DND-41 (cell line): Measurements from ENCODE around the gene RANBP9.

ENCODE experiments used
- ATAC-seq: fragments of 200-7000 bp; cut with Tn5 transposase; 3 replicates; pipeline ENCODE4 v1.9.1; 2021; ENCODE audit warnings: low read depth; ENCODE audit not compliant: insufficient read depth
- DNase-seq: peaks from one replicate; pipeline ENCODE4 v3.0.0-alpha.2; 2020
- H2AFZ ChIP-seq: 2 replicates; pipeline ENCODE4 v1.6.0; 2012; ENCODE audit warnings: low read depth, low read length
- H3K27ac ChIP-seq: 2 replicates; pipeline ENCODE4 v1.5.1; 2012; ENCODE audit warnings: low read length, inconsistent platforms
- H3K27me3 ChIP-seq: fragments of 200-600 bp; sonication (generic); 2 replicates; pipeline ENCODE4 v1.6.0; 2012; ENCODE audit warnings: low read length, mild to moderate bottlenecking, inconsistent platforms; ENCODE audit not compliant: insufficient read depth, poor library complexity
- H3K36me3 ChIP-seq: 2 replicates; pipeline ENCODE4 v1.5.1; 2012; ENCODE audit warnings: low read length, inconsistent platforms; ENCODE audit not compliant: insufficient read depth
- H3K4me1 ChIP-seq: 2 replicates; pipeline ENCODE4 v1.5.1; 2012; ENCODE audit warnings: mild to moderate bottlenecking, low read length; ENCODE audit not compliant: insufficient read depth
- H3K4me2 ChIP-seq: 2 replicates; pipeline ENCODE4 v1.6.0; 2012; ENCODE audit warnings: mild to moderate bottlenecking, moderate library complexity, low read length, inconsistent platforms; ENCODE audit not compliant: insufficient read depth
- H3K4me3 ChIP-seq, 2 experiments: fragments of 200-600 bp in 1 of 2; shearing (Covaris generic) in 1 of 2; 2 replicates each; pipeline ENCODE4 v1.5.1; 2012 to 2016; ENCODE audit warnings: inconsistent platforms in 2 of 2, low read length in 2 of 2, mild to moderate bottlenecking in 2 of 2, low read depth in 1 of 2, moderate library complexity in 1 of 2
- H3K79me2 ChIP-seq: 2 replicates; pipeline ENCODE4 v1.6.0; 2012; ENCODE audit warnings: low read length, inconsistent platforms; ENCODE audit not compliant: insufficient read depth
- H3K9ac ChIP-seq: 2 replicates; pipeline ENCODE4 v1.6.0; 2012; ENCODE audit warnings: low read depth, mild to moderate bottlenecking, inconsistent platforms, low read length, moderate library complexity
- H3K9me3 ChIP-seq: 2 replicates; pipeline ENCODE4 v1.5.1; 2012; ENCODE audit warnings: low read length, moderate library complexity, mild to moderate bottlenecking, inconsistent platforms; ENCODE audit not compliant: insufficient read depth, severe bottlenecking
- H4K20me1 ChIP-seq: 2 replicates; pipeline ENCODE4 v1.6.0; 2012; ENCODE audit warnings: low read length; ENCODE audit not compliant: insufficient read depth
- CTCF ChIP-seq: IDR thresholded peaks from 2 replicates; pipeline ENCODE4 v1.5.1; 2012; ENCODE audit warnings: borderline replicate concordance, low read length, moderate library complexity, mild to moderate bottlenecking; ENCODE audit not compliant: poor library complexity, severe bottlenecking; ENCODE audit errors: extremely low read depth
- EZH2 ChIP-seq: IDR thresholded peaks from 3 replicates; pipeline ENCODE4 v1.6.1; 2012; ENCODE audit warnings: borderline replicate concordance, low read depth, mild to moderate bottlenecking, moderate library complexity, low read length, inconsistent platforms; ENCODE audit not compliant: severe bottlenecking

Gene RANBP9

GRCh38 chr6:13597073-13597472 lies 114.6 kb downstream of the RANBP9 start:
- Histone ChIP-seq H2AFZ (no peak overlapping the region), H3K27ac (no peak overlapping the region), H3K4me2 (no peak overlapping the region), H3K4me3 (no peak overlapping the region), H3K4me1 (no peaks in the 10 kb centered on the region), H3K79me2 (no peaks in the 10 kb centered on the region), H4K20me1 (no peaks in the 10 kb centered on the region; the same call in 1 of the 2 replicates), H3K27me3 (no peaks in the 10 kb centered on the region), H3K36me3 (peaks cover 20% of the 10 kb centered on the region), H3K9me3 (no peaks in the 10 kb centered on the region), H3K9ac (no peak overlapping the region)
- no peak for TF ChIP-seq CTCF
- no peak for TF ChIP-seq EZH2
- no peak for ATAC-seq
- DNase-seq = no peak

GRCh38 chr6:13593720-13594119 lies 117.9 kb downstream of the RANBP9 start:
- TF ChIP-seq CTCF (no peak), EZH2 (no peak)
- Histone ChIP-seq H3K9ac (no peak overlapping the region), H3K9me3 (no peaks in the 10 kb centered on the region), H3K4me2 (no peak overlapping the region), H3K79me2 (no peaks in the 10 kb centered on the region), H4K20me1 (no peaks in the 10 kb centered on the region; the same call in 1 of the 2 replicates), H3K27me3 (no peaks in the 10 kb centered on the region), H3K27ac (no peak overlapping the region), H3K36me3 (peaks cover 18% of the 10 kb centered on the region), H3K4me3 (no peak overlapping the region), H2AFZ (no peak overlapping the region), H3K4me1 (no peaks in the 10 kb centered on the region)
- ATAC-seq (no peak), DNase-seq (no peak)

GRCh38 chr6:13593103-13593502 lies 118.5 kb downstream of the RANBP9 start:
- no peaks in the 10 kb centered on the region for H3K4me1 ChIP-seq

More at GRCh38 chr6:13593103-13593502, 118.5 kb downstream of the RANBP9 start:
- Histone ChIP-seq H3K27ac (no peak overlapping the region), H3K27me3 (no peaks in the 10 kb centered on the region), H4K20me1 (no peaks in the 10 kb centered on the region; the same call in 1 of the 2 replicates), H3K36me3 (peaks cover 18% of the 10 kb centered on the region), H3K4me2 (no peak overlapping the region), H2AFZ (no peak overlapping the region), H3K9me3 (no peaks in the 10 kb centered on the region), H3K4me3 (no peak overlapping the region), H3K79me2 (no peaks in the 10 kb centered on the region), H3K9ac (no peak overlapping the region)
- DNase-seq (no peak), ATAC-seq (no peak)
- TF ChIP-seq EZH2 (no peak), CTCF (no peak)
